Fibroblast of villous mesenchyme (primary cell): Measurements from ENCODE around the gene DCST1. TPM values are rescaled to one million over a fixed set of nuclear protein-coding genes. Genes with fewer than 3 reads are reported as not detected.
"Not testable (repeated sequence)": the region's sequence is repeated elsewhere in the genome, so short reads cannot be mapped to it uniquely, and the experiment has no call there.

Experiments
- DNase-seq: peaks from one replicate; pipeline ENCODE4 v3.0.0-alpha.2; 2010; ENCODE audit warnings: low read depth
- H3K4me3 ChIP-seq: 2 replicates; pipeline ENCODE4 v1.5.1; 2011; ENCODE audit warnings: low read depth, mild to moderate bottlenecking, low read length
- CTCF ChIP-seq: IDR thresholded peaks from 2 replicates; pipeline ENCODE4 v1.5.1; 2012; ENCODE audit warnings: low read depth, mild to moderate bottlenecking, low read length; ENCODE audit not compliant: insufficient read depth
- total RNA-seq: library from RNA; depleted of rRNA; stranded (reverse); fragments of >200 nt; gene quantifications from 2 replicates; pipeline ENCODE4 v1.2.3, GENCODE V29; 2012

DCST1 gene
- total RNA-seq, 1 donor, result not detected

GRCh38 chr1:154992721-154993571 is 40.7 kb upstream of the DCST1 start:
- H3K4me3 ChIP-seq, result no peak overlapping the region
- peak; percentile 35 for DNase-seq
- peak; percentile 22 for TF ChIP-seq CTCF

- DNase-seq, result no peak
- no peak within 1 kb of the TSS for H3K4me3 ChIP-seq
- TF ChIP-seq CTCF, result no peak
Measured at GRCh38 chr1:154993572-154994268, 39.9 kb upstream of the DCST1 start, which contains the start of gene LENEP. LENEP (plus strand) TSS chr1:154993586; CDS start chr1:154993608, 22 bp downstream.

GRCh38 chr1:154994269-154994587 is 39.4 kb upstream of the DCST1 start:
- DNase-seq, result no peak
- no peak for TF ChIP-seq CTCF
- H3K4me3 ChIP-seq, result no peak overlapping the region

GRCh38 chr1:154994591-154994990 is 39.0 kb upstream of the DCST1 start:
- no peak overlapping the region for H3K4me3 ChIP-seq
- TF ChIP-seq CTCF, result no peak
- no peak for DNase-seq

- TF ChIP-seq CTCF, result peak; percentile 47
- peak; percentile 88 for DNase-seq
- H3K4me3 ChIP-seq, result not testable (repeated sequence)
Measured at GRCh38 chr1:154995301-154995983, 38.2 kb upstream of the DCST1 start.

- TF ChIP-seq CTCF, result no peak
- no peak overlapping the region for H3K4me3 ChIP-seq
- no peak for DNase-seq
Measured at GRCh38 chr1:154996966-154997701, 36.5 kb upstream of the DCST1 start.
